Breast epithelium (tissue), 3 donors: Measurements from ENCODE around the gene SIX5.
"Not testable (repeated sequence)": the region's sequence is repeated elsewhere in the genome, so short reads cannot be mapped to it uniquely, and the experiment has no call there.

Experiments used
- POLR2A ChIP-seq: fragments of 450-650 bp; IDR thresholded peaks from one replicate; pipeline ENCODE4 v1.6.1; 2016; ENCODE audit warnings: antibody characterized with exemption, mild to moderate bottlenecking, moderate library complexity
- POLR2AphosphoS5 ChIP-seq, 3 donors: sonication (generic); formaldehyde crosslinking; IDR thresholded peaks; one replicate each; pipeline ENCODE4 v1.6.1; 2017; ENCODE audit warnings: antibody characterized with exemption in 3 of 3
- TF ChIP-seq, protein P1 (sequence below), 3 donors: fragments of 450-650 bp; IDR thresholded peaks; one replicate each; pipeline ENCODE4 v1.5.1; 2016 to 2017; ENCODE audit warnings: antibody characterized with exemption in 3 of 3, mild to moderate bottlenecking in 3 of 3, moderate library complexity in 3 of 3

- TF ChIP-seq, protein P1, sequence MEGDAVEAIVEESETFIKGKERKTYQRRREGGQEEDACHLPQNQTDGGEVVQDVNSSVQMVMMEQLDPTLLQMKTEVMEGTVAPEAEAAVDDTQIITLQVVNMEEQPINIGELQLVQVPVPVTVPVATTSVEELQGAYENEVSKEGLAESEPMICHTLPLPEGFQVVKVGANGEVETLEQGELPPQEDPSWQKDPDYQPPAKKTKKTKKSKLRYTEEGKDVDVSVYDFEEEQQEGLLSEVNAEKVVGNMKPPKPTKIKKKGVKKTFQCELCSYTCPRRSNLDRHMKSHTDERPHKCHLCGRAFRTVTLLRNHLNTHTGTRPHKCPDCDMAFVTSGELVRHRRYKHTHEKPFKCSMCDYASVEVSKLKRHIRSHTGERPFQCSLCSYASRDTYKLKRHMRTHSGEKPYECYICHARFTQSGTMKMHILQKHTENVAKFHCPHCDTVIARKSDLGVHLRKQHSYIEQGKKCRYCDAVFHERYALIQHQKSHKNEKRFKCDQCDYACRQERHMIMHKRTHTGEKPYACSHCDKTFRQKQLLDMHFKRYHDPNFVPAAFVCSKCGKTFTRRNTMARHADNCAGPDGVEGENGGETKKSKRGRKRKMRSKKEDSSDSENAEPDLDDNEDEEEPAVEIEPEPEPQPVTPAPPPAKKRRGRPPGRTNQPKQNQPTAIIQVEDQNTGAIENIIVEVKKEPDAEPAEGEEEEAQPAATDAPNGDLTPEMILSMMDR (IDR thresholded peaks at IDR 0.05), result not testable (repeated sequence)
- not testable (repeated sequence) for TF ChIP-seq POLR2A; POLR2AphosphoS5 (IDR thresholded peaks at IDR 0.05)
Observed at GRCh38 chr19:45799541-45799940, 30.5 kb upstream of the SIX5 start.
